ENCODE results near the gene MAPK11. TPM values are rescaled to one million over a fixed set of nuclear protein-coding genes. Genes with fewer than 3 reads are reported as not detected.

Gene MAPK11
- total and polyA plus RNA-seq, 7 experiments from 2014 or later = 0.13 to 22.9 (median 1.4) TPM

DNA sequence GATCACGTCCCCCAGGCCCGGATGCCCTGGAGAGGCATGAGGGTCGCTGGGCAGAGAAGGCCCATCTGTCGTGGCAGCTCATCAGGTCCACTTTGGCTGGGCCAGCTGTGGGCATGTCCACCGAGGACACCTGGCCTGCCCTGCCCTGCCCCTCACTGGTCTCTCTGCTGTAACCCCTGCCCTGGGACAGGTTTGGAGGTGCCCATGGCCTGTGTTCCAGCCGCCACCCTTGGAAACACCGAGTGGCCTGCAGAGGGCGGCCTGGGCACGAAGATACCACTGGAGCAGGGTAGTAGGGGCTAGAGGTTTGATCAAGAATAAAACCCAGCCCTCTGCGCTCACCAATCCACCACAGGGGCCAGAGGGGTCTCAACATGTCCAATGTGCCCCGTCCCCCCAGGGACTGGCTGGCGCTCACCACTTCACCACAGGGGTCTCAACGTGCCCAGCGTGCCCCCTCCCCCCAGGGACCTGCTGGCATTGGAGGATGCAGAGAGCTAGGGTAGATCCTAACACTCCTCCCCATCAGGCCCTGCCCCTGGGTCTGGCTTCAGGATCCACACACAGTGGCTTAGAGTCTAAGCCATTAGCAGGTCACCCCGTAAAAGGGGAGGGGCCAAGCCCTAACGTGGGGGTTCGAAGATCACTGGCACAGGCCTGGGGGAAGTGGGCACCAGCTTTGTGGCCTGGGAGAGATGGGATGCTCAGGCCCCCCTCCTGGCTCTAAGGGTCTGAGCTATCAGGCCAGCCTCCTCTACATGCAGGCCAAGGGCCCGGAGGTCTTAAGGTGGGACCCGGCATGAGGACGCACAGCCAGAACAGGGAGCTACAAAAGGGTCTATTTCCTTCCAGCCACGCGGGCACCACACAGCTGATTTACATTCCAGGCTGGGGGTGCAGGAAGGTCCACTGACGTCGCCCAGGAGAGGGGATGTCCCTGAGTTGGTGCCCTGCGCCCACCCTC lies 17.8 kb downstream of the MAPK11 start:
- CTCF ChIA-PET = interaction anchor here (0.7 to 2.6 kb wide), 11 partner anchors 10 to 439 kb away, joined by 3 to 18 read pairs (median 4); partner anchors contain the start of genes LMF2 and NCAPH2
- POLR2A ChIA-PET = interaction anchor here (0.6 to 3.6 kb wide), 12 partner anchors 10 to 372 kb away, joined by 3 to 24 read pairs (median 6); partner anchors contain the start of gene SCO2

DNA sequence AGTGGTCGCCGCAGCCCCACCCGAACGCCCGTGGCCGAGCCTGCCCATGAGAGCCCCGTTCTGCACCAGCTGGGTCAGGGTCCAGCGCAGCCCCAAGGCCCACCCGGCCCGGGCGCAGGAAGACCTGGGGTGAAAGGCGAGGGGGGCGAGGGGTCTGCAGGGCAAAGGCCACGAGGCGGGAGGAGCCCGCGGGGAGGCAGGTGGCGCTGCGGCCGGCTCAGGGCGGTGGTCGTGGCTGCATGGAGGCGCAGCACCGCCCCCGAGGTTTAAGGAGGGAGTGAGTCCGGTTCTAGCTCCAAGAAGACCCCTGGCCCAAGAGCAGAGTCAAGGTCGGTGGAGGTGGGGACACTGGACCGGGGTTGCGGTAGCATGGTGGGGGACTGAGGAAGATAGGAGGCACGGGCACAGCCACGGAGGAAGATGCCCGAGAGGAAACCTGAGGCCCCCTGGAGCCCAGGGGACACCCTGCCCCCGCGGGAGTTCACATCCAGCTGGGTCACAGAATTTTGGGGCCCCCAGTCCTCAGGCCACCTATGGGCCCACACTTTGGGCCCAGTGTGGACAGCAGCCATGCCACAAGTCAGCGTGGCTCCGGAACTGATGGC lies 18.6 kb downstream of the MAPK11 start:
- Histone ChIP-seq H3K9me3 (ENCODE audit: control insufficient read depth in 2 of 3, low read length in 3 of 3) (no peaks in the 10 kb centered on the region), H3K4me3 (ENCODE audit: low read length) (peak overlapping the region; percentile 71), H3K27me3 (ENCODE audit: control insufficient read depth in 2 of 2, insufficient read depth in 2 of 2, low read length in 2 of 2) (no peaks in the 10 kb centered on the region), H3K27ac (ENCODE audit: low read depth, low read length) (peak overlapping the region; percentile 71), H3K4me1 (ENCODE audit: control insufficient read depth in 2 of 2, insufficient read depth in 2 of 2, low read length in 2 of 2) (peaks cover 23 to 33% of the 10 kb centered on the region in 2 donors), H3K36me3 (ENCODE audit: control insufficient read depth in 2 of 3, insufficient read depth in 3 of 3, low read length in 3 of 3) (peaks cover 0 to 24% (median 0%) of the 10 kb centered on the region in 3 experiments)
- ChIA-PET CTCF (interaction anchor here (0.7 to 2.6 kb wide), 12 partner anchors 9 to 440 kb away, joined by 3 to 18 read pairs (median 4); partner anchors contain the start of genes LMF2, NCAPH2 and SCO2), POLR2A (interaction anchor here (0.8 to 3.6 kb wide), 14 partner anchors 9 to 372 kb away, joined by 3 to 24 read pairs (median 6); partner anchors contain the start of gene SCO2)
- Mint-ChIP-seq H3K4me3 (peak overlapping the region; percentile 17 to 83 (median 66)), H3K27me3 (no peaks in the 10 kb centered on the region), H3K36me3 (peaks cover 0 to 3% (median 0%) of the 10 kb centered on the region in 5 donors), H3K27ac (peak overlapping the region in 4 of 9 donors; percentile 31 to 76 (median 70)), H3K4me1 (peaks cover 4 to 26% (median 15%) of the 10 kb centered on the region in 7 donors), H3K9me3 (no peaks in the 10 kb centered on the region)
- intact Hi-C loops (cut with micrococcal nuclease) = loop anchor here (1.0 to 5.0 kb wide), 11 partner anchors 7 to 440 kb away; partner anchors contain the start of genes MAPK11 (in 2 of the 2), DENND6B (in 1 of the 2) and SCO2 (in 1 of the 2)
- ATAC-seq (no peak), DNase-seq (peak in 2 of 9 donors; percentile 18 to 38)

More for the DNA sequence above, 17.8 kb downstream of the MAPK11 start:
- H3K27ac Mint-ChIP-seq = peak overlapping the region in 5 of 9 donors; percentile 31 to 76 (median 34)
- H3K4me3 ChIP-seq (ENCODE audit: low read length) = no peak overlapping the region
- peak overlapping the region; percentile 26 to 83 (median 66) for H3K4me3 Mint-ChIP-seq
- peaks cover 0 to 2% (median 0%) of the 10 kb centered on the region in 5 donors for H3K27me3 Mint-ChIP-seq
- H3K36me3 Mint-ChIP-seq = peaks cover 0 to 3% (median 0%) of the 10 kb centered on the region in 5 donors
- H3K27ac ChIP-seq (ENCODE audit: low read depth, low read length) = peak overlapping the region; percentile 71
- H3K4me1 Mint-ChIP-seq = peaks cover under 1 to 22% (median 10%) of the 10 kb centered on the region in 7 donors
- ATAC-seq (peak; percentile 81), DNase-seq (peak; percentile 50 to 73 (median 63))
- peaks cover 21 to 32% of the 10 kb centered on the region in 2 donors for H3K4me1 ChIP-seq (ENCODE audit: control insufficient read depth in 2 of 2, insufficient read depth in 2 of 2, low read length in 2 of 2)
- H3K9me3 Mint-ChIP-seq = no peaks in the 10 kb centered on the region
- no peaks in the 10 kb centered on the region for H3K9me3 ChIP-seq (ENCODE audit: control insufficient read depth in 2 of 3, low read length in 3 of 3)
- no peaks in the 10 kb centered on the region for H3K27me3 ChIP-seq (ENCODE audit: control insufficient read depth in 2 of 2, insufficient read depth in 2 of 2, low read length in 2 of 2)
- peaks cover 0 to 18% (median 0%) of the 10 kb centered on the region in 3 experiments for H3K36me3 ChIP-seq (ENCODE audit: control insufficient read depth in 2 of 3, insufficient read depth in 3 of 3, low read length in 3 of 3)
- intact Hi-C loops (cut with micrococcal nuclease) = loop anchor here (1.0 to 5.0 kb wide), 10 partner anchors 8 to 439 kb away; partner anchors contain the start of genes DENND6B (in 1 of the 2), MAPK11 (in 1 of the 2) and SCO2 (in 1 of the 2)

DNA sequence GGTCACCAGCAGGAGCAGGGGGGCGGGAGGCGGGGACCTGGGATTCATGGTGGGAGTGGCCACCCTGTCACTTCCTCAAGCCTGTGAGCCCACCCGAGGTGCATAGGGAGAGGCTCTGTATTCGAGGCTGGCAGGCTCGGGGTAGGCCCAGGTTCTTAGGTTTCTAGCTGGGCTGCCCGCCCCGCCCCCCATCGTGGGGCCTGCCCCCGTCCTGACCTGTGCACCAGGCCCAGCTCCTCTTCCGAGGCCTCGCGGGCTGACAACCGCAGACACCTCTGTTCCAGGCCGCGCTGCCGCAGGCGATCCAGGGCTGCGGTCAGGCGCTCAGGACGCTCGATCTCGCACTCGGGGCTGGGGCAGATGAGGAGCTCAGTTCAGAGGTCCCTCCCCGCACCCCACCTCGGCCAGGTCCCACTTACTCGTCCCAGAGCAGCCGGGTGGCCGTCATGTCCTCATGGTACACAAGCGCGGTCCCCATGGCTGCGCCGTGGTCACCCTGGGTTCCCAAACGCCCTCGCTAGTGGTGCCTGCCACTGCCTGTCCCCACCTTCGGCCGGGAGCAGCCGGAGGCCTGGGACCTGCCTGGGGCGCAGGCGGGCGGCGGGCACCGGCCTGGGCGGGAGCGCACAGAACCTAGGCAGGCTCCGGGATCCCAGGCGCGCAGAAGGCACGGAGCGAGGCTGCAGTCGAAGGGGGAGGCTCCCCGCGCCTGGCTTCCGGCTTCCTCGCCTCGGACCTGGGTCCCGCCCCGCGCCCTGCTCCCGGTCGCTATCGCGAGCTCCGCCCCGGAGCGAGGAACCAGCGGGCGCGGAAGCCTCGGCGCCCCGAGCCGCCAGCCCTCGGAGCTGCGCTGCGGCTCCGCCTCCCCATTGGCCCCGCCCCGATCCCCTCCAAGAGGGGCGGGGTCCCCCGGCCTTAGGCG lies 19.4 kb downstream of the MAPK11 start, which contains the start of gene HDAC10:
Gene HDAC10 (minus strand): TSS at position 711 of the 922 bp plus-strand sequence. CDS start 233 bp downstream, at position 478.
- intact Hi-C loops (cut with micrococcal nuclease) = loop anchor here (1.0 to 5.0 kb wide), 4 partner anchors 10 to 276 kb away; partner anchors contain the start of genes MAPK11 (in 1 of the 2) and SCO2 (in 1 of the 2)

DNA sequence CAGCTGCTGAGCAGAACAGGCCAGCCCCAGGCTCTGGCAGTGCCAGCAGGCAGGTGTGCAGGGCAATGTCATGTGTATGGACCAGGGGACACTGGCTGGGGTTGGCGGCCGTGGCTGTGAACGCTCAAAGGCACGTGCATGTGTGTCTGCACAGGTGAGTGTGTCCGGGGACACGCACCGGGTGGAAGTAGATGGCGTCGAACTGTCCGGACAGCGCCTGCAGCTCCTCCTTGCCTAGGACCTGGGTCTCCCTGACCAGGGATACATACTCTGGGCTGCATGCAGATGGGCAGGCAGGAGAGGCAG lies 20.0 kb downstream of the MAPK11 start:
- no peak for ATAC-seq
- peaks cover 29 to 43% of the 10 kb centered on the region in 2 donors for H3K4me1 ChIP-seq (ENCODE audit: control insufficient read depth in 2 of 2, insufficient read depth in 2 of 2, low read length in 2 of 2)

More for the DNA sequence above, 19.4 kb downstream of the MAPK11 start, which contains the start of gene HDAC10:
- peaks cover 25 to 38% of the 10 kb centered on the region in 2 donors for H3K4me1 ChIP-seq (ENCODE audit: control insufficient read depth in 2 of 2, insufficient read depth in 2 of 2, low read length in 2 of 2)
- H3K36me3 ChIP-seq (ENCODE audit: control insufficient read depth in 2 of 3, insufficient read depth in 3 of 3, low read length in 3 of 3) = peaks cover 0 to 32% (median 0%) of the 10 kb centered on the region in 3 experiments
- ChIA-PET CTCF (interaction anchor here (0.6 to 2.6 kb wide), 12 partner anchors 8 to 441 kb away, joined by 3 to 18 read pairs (median 4); partner anchors contain the start of genes LMF2, NCAPH2 and SCO2), POLR2A (interaction anchor here (0.8 to 3.6 kb wide), 17 partner anchors 8 to 373 kb away, joined by 3 to 24 read pairs (median 5); partner anchors contain the start of genes NCAPH2 and SCO2)
- ATAC-seq (peak; percentile 78), DNase-seq (peak; percentile 60 to 86 (median 71))
- H3K4me3 ChIP-seq (ENCODE audit: low read length) = peak within 1 kb of the TSS; percentile 71
- Mint-ChIP-seq H3K9me3 (no peaks in the 10 kb centered on the region), H3K27me3 (no peaks in the 10 kb centered on the region), H3K4me3 (peak within 1 kb of the TSS; percentile 61 to 88 (median 80)), H3K36me3 (peaks cover 0 to 3% (median 0%) of the 10 kb centered on the region in 5 donors), H3K4me1 (peaks cover 4 to 26% (median 17%) of the 10 kb centered on the region in 7 donors), H3K27ac (peak within 1 kb of the TSS in 7 of 9 donors; percentile 31 to 80 (median 65))
- peak within 1 kb of the TSS; percentile 71 for H3K27ac ChIP-seq (ENCODE audit: low read depth, low read length)
- no peaks in the 10 kb centered on the region for H3K9me3 ChIP-seq (ENCODE audit: control insufficient read depth in 2 of 3, low read length in 3 of 3)
- no peaks in the 10 kb centered on the region for H3K27me3 ChIP-seq (ENCODE audit: control insufficient read depth in 2 of 2, insufficient read depth in 2 of 2, low read length in 2 of 2)

More for the DNA sequence above, 20.0 kb downstream of the MAPK11 start:
- ChIA-PET CTCF (interaction anchor here (0.9 to 2.2 kb wide), 4 partner anchors 7 to 370 kb away, joined by 3 to 10 read pairs (median 6); no protein-coding TSS in a partner anchor), POLR2A (interaction anchor here (1.0 to 3.6 kb wide), 9 partner anchors 9 to 371 kb away, joined by 3 to 24 read pairs (median 8); partner anchors contain the start of genes NCAPH2 and SCO2)
- Mint-ChIP-seq H3K27me3 (no peaks in the 10 kb centered on the region), H3K4me3 (peak overlapping the region; percentile 61 to 88 (median 80)), H3K4me1 (peaks cover 4 to 26% (median 17%) of the 10 kb centered on the region in 7 donors), H3K9me3 (no peaks in the 10 kb centered on the region), H3K36me3 (peaks cover 0 to 3% (median 0%) of the 10 kb centered on the region in 5 donors), H3K27ac (peak overlapping the region in 3 of 9 donors; percentile 54 to 69 (median 66))
- H3K27me3 ChIP-seq (ENCODE audit: control insufficient read depth in 2 of 2, insufficient read depth in 2 of 2, low read length in 2 of 2) = no peaks in the 10 kb centered on the region
- H3K9me3 ChIP-seq (ENCODE audit: control insufficient read depth in 2 of 3, low read length in 3 of 3) = no peaks in the 10 kb centered on the region
- peak overlapping the region; percentile 71 for H3K27ac ChIP-seq (ENCODE audit: low read depth, low read length)
- intact Hi-C loops (cut with micrococcal nuclease) = loop anchor here (5.0 kb wide), 2 partner anchors 62 to 277 kb away; partner anchors contain the start of gene SCO2 (in 1 of the 2)
- peak overlapping the region; percentile 71 for H3K4me3 ChIP-seq (ENCODE audit: low read length)
- peaks cover 0 to 34% (median 0%) of the 10 kb centered on the region in 3 experiments for H3K36me3 ChIP-seq (ENCODE audit: control insufficient read depth in 2 of 3, insufficient read depth in 3 of 3, low read length in 3 of 3)
- DNase-seq = no peak

Data from naive thymus-derived CD4-positive, alpha-beta T cell (primary cell).